ENCODE data around the gene CLDN4.

Gene CLDN4

GRCh38 chr7:73799282-73800141, 31.3 kb upstream of the CLDN4 start:
- Histone ChIP-seq H3K4me3 (ENCODE audit: low read depth in 1 of 2, low read length in 1 of 2) (no peak overlapping the region), H3K27me3 (no peaks in the 10 kb centered on the region), H3K27ac (no peak overlapping the region), H3K36me3 (no peaks in the 10 kb centered on the region), H3K9me3 (no peaks in the 10 kb centered on the region), H3K4me1 (ENCODE audit: control insufficient read depth in 1 of 2, insufficient read depth in 1 of 2, low read depth in 1 of 2, low read length in 1 of 2) (no peaks in the 10 kb centered on the region)
- no peak for TF ChIP-seq CTCF (IDR thresholded peaks at IDR 0.05)

DNA sequence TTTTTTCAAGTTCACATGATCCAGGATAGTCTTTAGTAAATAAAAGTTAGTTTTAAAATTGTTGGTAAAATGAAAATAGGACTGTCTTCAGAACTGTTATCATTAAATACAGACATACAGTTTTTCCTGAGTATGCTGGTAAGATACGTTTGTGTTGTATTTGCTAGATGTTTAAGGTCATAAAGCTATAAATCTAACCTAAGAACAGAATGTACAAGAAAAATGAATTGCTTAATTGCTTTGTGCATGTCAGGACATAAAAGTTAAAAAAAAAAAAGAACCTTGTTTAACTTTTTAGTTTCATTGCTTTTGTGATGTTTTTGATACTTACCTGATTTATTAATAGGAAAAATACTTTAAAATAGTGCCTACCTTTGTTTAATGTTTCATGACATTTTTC, 29.2 kb upstream of the CLDN4 start:
- H3K4me1 ChIP-seq (ENCODE audit: control insufficient read depth in 1 of 2, insufficient read depth in 1 of 2, low read depth in 1 of 2, low read length in 1 of 2): no peaks in the 10 kb centered on the region
- no peaks in the 10 kb centered on the region for H3K36me3 ChIP-seq
- no peaks in the 10 kb centered on the region for H3K9me3 ChIP-seq
- no peak overlapping the region for H3K27ac ChIP-seq
- no peak overlapping the region for H3K4me3 ChIP-seq (ENCODE audit: low read depth in 1 of 2, low read length in 1 of 2)
- no peaks in the 10 kb centered on the region for H3K27me3 ChIP-seq
- TF ChIP-seq CTCF (IDR thresholded peaks at IDR 0.05): no peak

DNA sequence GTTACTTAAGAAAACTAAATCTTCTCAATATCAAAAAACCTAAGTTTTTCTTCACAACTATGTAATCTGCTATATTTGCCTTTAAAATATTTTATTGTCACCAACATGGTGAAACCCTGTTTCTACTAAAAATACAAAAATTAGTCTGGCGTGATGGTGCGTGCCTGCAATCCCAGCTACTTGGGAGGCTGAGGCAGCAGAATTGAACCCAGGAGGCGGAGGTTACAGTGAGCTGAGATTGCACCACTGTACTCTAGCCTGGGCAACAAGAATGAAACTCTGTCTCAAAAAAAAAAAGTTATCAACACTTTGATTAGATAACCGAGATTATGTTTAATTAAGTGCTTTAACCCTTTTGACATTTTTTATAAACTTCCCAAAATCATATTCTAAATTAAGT, 28.3 kb upstream of the CLDN4 start:
- Histone ChIP-seq H3K36me3 (no peaks in the 10 kb centered on the region), H3K27me3 (peaks cover under 1% of the 10 kb centered on the region), H3K9me3 (no peaks in the 10 kb centered on the region), H3K4me1 (ENCODE audit: control insufficient read depth in 1 of 2, insufficient read depth in 1 of 2, low read depth in 1 of 2, low read length in 1 of 2) (no peaks in the 10 kb centered on the region), H3K4me3 (ENCODE audit: low read depth in 1 of 2, low read length in 1 of 2) (no peak overlapping the region), H3K27ac (no peak overlapping the region)
- no peak for TF ChIP-seq CTCF (IDR thresholded peaks at IDR 0.05)

DNA sequence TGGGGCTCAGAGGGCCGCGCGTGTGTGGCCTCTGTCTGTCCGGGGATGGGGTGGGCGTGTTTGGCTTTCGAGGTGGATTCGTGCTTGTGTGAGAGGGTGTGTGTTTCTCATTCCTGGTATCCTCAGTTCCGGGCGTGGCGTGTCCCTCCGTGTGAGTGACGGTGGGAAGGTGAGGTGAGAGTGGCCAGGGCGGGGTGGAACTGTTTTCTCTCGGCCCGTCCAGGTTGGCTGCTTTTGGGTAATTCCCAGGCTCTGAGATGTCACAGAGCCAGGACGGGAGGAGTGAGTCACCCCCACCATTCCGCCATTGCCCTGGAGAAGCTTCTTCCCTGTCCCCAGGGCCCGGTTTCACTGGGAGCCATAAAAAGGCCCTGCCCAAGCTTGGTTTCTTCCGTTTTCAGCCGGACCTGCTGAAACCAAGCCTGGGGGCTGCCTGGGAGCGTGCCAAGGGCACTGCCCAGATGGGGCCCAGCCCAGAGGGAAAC, 21.3 kb upstream of the CLDN4 start:
- Histone ChIP-seq H3K27ac (no peak overlapping the region), H3K36me3 (no peaks in the 10 kb centered on the region), H3K4me1 (ENCODE audit: control insufficient read depth in 1 of 2, insufficient read depth in 1 of 2, low read depth in 1 of 2, low read length in 1 of 2) (no peaks in the 10 kb centered on the region), H3K27me3 (peaks cover 5% of the 10 kb centered on the region), H3K4me3 (ENCODE audit: low read depth in 1 of 2, low read length in 1 of 2) (no peak overlapping the region), H3K9me3 (no peaks in the 10 kb centered on the region)
- TF ChIP-seq CTCF (IDR thresholded peaks at IDR 0.05): no peak

- no peaks in the 10 kb centered on the region for H3K9me3 ChIP-seq
- no peaks in the 10 kb centered on the region for H3K36me3 ChIP-seq
- no peak overlapping the region for H3K27ac ChIP-seq
- H3K4me3 ChIP-seq (ENCODE audit: low read depth in 1 of 2, low read length in 1 of 2): no peak overlapping the region
- H3K27me3 ChIP-seq: peaks cover 5% of the 10 kb centered on the region
- H3K4me1 ChIP-seq (ENCODE audit: control insufficient read depth in 1 of 2, insufficient read depth in 1 of 2, low read depth in 1 of 2, low read length in 1 of 2): no peaks in the 10 kb centered on the region
- TF ChIP-seq CTCF (IDR thresholded peaks at IDR 0.05): no peak
Measured at GRCh38 chr7:73810998-73811360, 19.8 kb upstream of the CLDN4 start.

Measured in neutrophil (primary cell).